C4-2B (cell line): ENCODE data around the gene C16orf82.

ENCODE experiments used
- H3K27ac ChIP-seq: fragments of 450-650 bp; 2 replicates; pipeline ENCODE4 v1.5.1; 2017
- ZFX ChIP-seq: fragments of 450-650 bp; IDR thresholded peaks from 2 replicates; pipeline ENCODE4 v1.6.1; 2017
- TF ChIP-seq, protein P1 (sequence below): fragments of 450-650 bp; conservative IDR thresholded peaks from 2 replicates; pipeline ENCODE4 v1.5.1; 2017; ENCODE audit warnings: mild to moderate bottlenecking

C16orf82 gene

DNA sequence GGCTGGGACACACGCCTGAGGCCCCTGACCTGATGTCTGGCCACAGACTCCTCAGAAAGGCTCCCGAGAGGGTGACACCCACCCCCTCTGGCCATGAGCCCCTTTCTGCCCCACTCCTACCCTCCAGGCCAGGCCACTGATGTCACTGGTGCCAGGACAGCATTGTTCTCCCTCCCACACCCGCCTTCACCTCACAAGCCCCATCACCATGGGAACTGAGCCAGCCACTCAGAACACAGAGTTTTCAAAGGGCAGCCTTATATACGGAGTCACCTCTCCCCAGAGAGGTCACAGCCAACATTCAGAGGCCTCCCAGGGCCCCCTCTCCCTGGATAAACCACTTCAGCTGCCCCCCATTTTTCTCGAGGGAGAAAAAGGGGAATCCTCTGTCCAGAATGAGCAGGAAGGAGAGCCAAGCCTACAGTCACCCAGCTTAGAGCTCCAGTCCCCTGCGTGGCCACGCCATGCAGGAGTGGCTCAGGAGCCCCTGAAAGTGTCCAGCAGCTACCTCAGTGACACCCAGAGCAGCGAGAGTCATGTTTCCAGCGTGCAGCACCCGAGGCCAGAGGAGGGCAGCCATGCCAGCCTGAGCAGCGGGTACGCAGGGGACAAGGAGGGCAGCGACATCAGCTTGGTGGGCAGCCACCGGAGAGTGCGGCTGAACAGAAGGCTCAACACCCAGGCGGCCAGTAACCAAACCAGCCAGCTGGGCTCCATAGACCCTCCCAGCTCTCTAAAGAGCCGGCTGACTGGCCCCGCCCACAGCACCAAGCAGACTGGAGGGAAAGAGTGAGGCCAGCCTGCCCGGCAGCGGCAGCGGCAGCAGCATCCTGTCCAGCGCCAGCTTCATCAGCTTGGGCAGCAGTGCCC lies at the start of gene C16orf82:
TSS of gene C16orf82 (plus strand) at position 260 of the 870 bp plus-strand sequence.
- TF ChIP-seq, protein P1, sequence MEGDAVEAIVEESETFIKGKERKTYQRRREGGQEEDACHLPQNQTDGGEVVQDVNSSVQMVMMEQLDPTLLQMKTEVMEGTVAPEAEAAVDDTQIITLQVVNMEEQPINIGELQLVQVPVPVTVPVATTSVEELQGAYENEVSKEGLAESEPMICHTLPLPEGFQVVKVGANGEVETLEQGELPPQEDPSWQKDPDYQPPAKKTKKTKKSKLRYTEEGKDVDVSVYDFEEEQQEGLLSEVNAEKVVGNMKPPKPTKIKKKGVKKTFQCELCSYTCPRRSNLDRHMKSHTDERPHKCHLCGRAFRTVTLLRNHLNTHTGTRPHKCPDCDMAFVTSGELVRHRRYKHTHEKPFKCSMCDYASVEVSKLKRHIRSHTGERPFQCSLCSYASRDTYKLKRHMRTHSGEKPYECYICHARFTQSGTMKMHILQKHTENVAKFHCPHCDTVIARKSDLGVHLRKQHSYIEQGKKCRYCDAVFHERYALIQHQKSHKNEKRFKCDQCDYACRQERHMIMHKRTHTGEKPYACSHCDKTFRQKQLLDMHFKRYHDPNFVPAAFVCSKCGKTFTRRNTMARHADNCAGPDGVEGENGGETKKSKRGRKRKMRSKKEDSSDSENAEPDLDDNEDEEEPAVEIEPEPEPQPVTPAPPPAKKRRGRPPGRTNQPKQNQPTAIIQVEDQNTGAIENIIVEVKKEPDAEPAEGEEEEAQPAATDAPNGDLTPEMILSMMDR, result no peak
- no peak for TF ChIP-seq ZFX
- H3K27ac ChIP-seq, result no peak within 1 kb of the TSS

DNA sequence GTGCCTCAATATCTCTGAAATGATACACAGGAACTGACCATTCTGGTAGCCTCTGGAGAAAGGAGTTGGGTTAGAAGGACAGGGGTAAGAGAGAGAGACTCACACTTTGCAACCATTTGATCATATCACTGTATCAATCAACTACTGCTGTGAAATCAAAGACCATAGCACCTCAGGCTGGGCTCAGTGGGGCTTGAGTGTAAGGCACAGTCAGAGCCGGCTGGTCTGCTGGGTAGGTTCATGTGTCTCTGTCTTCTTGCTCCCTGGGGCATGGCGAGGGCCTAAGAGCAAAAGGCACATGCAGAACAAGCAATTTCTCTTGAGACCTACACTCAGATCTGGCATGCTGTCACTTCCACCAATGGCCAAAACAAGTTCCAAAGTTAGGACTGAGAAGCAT lies 46.7 kb upstream of the C16orf82 start:
- H3K27ac ChIP-seq, result no peak overlapping the region
- no peak for TF ChIP-seq ZFX
- TF ChIP-seq, protein P1, result no peak

DNA sequence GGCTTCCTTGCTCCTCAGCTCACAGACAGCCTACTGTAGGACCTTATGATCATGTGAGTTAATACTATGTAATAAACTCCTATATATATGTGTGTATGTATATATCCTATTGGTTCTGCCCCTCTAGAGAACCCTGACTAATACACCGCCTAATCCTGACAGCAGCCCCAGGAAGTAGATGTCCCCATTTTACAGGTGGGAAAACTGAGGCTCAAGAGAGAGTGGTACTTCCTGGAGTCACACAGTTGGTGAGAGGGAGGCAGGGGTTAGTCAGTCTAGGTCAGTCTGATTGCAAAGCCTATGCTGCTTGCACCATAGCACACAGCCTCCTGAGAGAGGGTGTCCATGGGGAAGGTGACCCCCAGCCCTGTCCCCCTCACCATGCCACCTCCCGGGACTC lies 42.7 kb upstream of the C16orf82 start:
- TF ChIP-seq, protein P1, result no peak
- no peak for TF ChIP-seq ZFX

DNA sequence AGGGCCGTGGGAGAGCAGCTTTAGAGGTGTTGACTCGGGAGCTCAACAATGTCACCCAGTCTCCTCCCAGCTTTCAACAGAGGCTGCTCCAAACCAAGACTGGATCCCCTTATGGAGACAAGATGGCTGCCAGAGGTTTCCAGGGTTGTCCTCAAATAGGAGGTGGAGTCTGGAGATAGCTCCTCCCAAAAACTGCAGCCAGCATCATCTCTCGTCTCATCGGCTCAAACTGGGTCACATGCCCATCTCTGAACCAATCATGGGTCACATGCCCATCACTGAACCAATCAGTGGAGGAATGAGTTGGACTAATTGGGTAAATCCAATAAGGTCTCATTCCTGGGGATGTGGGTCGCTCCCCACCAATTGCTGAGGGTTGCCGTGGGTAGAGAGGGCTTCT lies 41.1 kb upstream of the C16orf82 start:
- TF ChIP-seq, protein P1, result no peak
- TF ChIP-seq ZFX, result no peak
- no peak overlapping the region for H3K27ac ChIP-seq

More for the DNA sequence above, 42.7 kb upstream of the C16orf82 start:
- H3K27ac ChIP-seq, result no peak overlapping the region

DNA sequence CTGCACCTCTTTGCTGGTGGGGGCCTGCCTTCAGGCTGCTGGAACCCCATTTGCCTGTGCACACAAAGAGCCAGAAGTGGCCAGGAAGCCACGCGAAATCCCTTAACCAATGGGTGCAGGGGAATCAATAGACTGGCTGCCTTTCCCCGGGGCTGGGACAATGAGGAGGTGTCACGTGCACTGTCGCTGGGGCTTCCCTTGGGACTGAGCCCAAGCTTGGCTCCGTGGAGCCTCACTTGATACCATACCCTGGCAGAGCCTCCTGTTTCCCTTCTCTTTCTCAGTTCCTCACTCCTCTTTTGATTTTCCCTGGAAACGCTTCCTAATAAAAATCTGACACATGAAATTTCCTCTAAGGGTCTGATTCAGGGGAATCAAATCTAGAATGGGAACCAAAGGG lies 38.8 kb upstream of the C16orf82 start:
- TF ChIP-seq ZFX, result no peak
- TF ChIP-seq, protein P1, result no peak
- no peak overlapping the region for H3K27ac ChIP-seq

DNA sequence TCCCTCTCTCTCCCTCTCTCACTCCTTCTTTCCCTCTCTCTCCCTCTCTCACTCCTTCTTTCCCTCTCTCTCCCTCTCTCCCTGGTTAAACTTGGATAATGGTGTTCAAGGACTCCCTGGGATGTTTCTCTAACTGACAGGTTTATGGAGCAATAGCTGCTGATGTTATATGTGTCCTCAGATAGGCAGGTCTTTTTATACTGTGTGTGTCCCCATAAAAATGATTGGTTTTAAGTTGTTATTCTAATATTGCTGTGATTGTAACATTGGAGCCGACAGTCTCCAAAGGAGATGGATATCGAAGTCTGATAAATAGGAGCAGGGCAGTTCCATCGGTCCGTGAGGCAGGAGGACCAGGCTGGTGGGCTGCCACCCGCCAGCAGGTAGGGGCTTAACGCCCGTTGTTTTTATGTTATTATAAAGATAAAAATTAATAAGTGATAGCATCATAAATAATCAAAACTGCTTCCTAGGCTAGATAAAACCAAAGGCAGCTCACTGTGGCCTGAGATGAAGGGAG lies 38.1 kb upstream of the C16orf82 start:
- no peak overlapping the region for H3K27ac ChIP-seq
- TF ChIP-seq, protein P1, result no peak
- no peak for TF ChIP-seq ZFX

DNA sequence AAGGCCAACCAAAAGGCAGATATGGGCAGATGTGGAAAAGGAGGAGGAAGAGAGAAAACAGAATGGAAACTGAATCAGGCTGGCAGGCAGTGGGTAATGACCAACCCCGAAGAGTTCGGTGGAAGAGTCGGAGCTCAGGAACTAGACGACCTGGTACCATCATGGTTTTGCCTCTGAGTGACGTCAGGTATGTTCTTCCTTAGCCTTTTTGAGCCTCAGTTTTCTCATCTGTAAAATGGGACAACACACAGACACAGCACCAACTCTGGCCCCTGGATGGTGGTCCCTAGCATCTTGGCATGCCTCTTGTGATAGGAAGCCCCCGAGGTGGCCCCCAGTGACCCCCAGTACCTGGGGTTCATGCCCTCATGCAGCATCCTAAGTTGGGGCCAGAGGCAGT lies 37.2 kb upstream of the C16orf82 start:
- no peak for TF ChIP-seq ZFX

More for the DNA sequence above, 37.2 kb upstream of the C16orf82 start:
- no peak overlapping the region for H3K27ac ChIP-seq
